ENCODE results near the gene C1QTNF2. TPM values are rescaled to one million over a fixed set of nuclear protein-coding genes. Genes with fewer than 3 reads are reported as not detected.

The C1QTNF2 gene
- polyA plus RNA-seq, 1 donor (not counting 4 experiments of a cell fraction or from before 2014, with no cell fraction given), result 0.07 TPM

- H3K27me3 ChIP-seq (ENCODE audit: control insufficient read depth, extremely low read depth, insufficient read depth, low read length), result no peaks in the 10 kb centered on the region
- TF ChIP-seq, protein P1, sequence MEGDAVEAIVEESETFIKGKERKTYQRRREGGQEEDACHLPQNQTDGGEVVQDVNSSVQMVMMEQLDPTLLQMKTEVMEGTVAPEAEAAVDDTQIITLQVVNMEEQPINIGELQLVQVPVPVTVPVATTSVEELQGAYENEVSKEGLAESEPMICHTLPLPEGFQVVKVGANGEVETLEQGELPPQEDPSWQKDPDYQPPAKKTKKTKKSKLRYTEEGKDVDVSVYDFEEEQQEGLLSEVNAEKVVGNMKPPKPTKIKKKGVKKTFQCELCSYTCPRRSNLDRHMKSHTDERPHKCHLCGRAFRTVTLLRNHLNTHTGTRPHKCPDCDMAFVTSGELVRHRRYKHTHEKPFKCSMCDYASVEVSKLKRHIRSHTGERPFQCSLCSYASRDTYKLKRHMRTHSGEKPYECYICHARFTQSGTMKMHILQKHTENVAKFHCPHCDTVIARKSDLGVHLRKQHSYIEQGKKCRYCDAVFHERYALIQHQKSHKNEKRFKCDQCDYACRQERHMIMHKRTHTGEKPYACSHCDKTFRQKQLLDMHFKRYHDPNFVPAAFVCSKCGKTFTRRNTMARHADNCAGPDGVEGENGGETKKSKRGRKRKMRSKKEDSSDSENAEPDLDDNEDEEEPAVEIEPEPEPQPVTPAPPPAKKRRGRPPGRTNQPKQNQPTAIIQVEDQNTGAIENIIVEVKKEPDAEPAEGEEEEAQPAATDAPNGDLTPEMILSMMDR (optimal IDR thresholded peaks at IDR 0.05 in 1 of 3, IDR thresholded peaks at IDR 0.05 in 1 of 3, conservative IDR thresholded peaks at IDR 0.05 in 1 of 3; ENCODE audit: extremely low read depth in 1 of 3, insufficient read depth in 2 of 3, low read length in 3 of 3), result no peak
- TF ChIP-seq EZH2 (IDR thresholded peaks at IDR 0.05; ENCODE audit: low read length), result no peak
- H3K36me3 ChIP-seq (ENCODE audit: control insufficient read depth in 2 of 2, extremely low read depth in 1 of 2, insufficient read depth in 2 of 2, low read length in 2 of 2), result no peaks in the 10 kb centered on the region
- no peaks in the 10 kb centered on the region for H3K79me2 ChIP-seq (ENCODE audit: control insufficient read depth, insufficient read depth, low read length)
- no peaks in the 10 kb centered on the region for H3K9me1 ChIP-seq (ENCODE audit: control insufficient read depth, extremely low read depth, insufficient read depth, low read length)
- no peak overlapping the region for H3K9ac ChIP-seq (ENCODE audit: control insufficient read depth, extremely low read depth, insufficient read depth, low read length)
- no peaks in the 10 kb centered on the region for H3K9me3 ChIP-seq (ENCODE audit: control insufficient read depth, low read depth, low read length)
- H4K20me1 ChIP-seq (ENCODE audit: control insufficient read depth, extremely low read depth, insufficient read depth, low read length), result no peaks in the 10 kb centered on the region
- FAIRE-seq (no peak), DNase-seq (ENCODE audit: low read depth, low spot score) (no peak)
- no peak overlapping the region for H3K27ac ChIP-seq (ENCODE audit: control insufficient read depth, insufficient read depth, low read length)
- dilution Hi-C loops (cut with MboI; ENCODE audit: extremely low pct_ligation_motif_present, low sequenced_read_pairs), result no loop called here
- H3K4me3 ChIP-seq (ENCODE audit: control insufficient read depth in 2 of 3, extremely low read depth in 1 of 3, insufficient read depth in 2 of 3, low read depth in 1 of 3, low read length in 3 of 3), result no peak overlapping the region
- no peak overlapping the region for H2AFZ ChIP-seq (ENCODE audit: control insufficient read depth, low read length)
- H3K4me1 ChIP-seq (ENCODE audit: control insufficient read depth, extremely low read depth, insufficient read depth, low read length), result no peaks in the 10 kb centered on the region
- no peak overlapping the region for H3K4me2 ChIP-seq (ENCODE audit: control insufficient read depth, extremely low read depth, insufficient read depth, low read depth, low read length)
These were observed 72.2 kb downstream of the C1QTNF2 start for GRCh38 chr5:160298189-160298588.

- no peak overlapping the region for H3K9ac ChIP-seq (ENCODE audit: control insufficient read depth, extremely low read depth, insufficient read depth, low read length)
- H3K79me2 ChIP-seq (ENCODE audit: control insufficient read depth, insufficient read depth, low read length), result no peaks in the 10 kb centered on the region
- FAIRE-seq (no peak), DNase-seq (ENCODE audit: low read depth, low spot score) (no peak)
- no peak overlapping the region for H3K4me2 ChIP-seq (ENCODE audit: control insufficient read depth, extremely low read depth, insufficient read depth, low read depth, low read length)
- H3K27ac ChIP-seq (ENCODE audit: control insufficient read depth, insufficient read depth, low read length), result no peak overlapping the region
- no peaks in the 10 kb centered on the region for H3K9me3 ChIP-seq (ENCODE audit: control insufficient read depth, low read depth, low read length)
- no peaks in the 10 kb centered on the region for H3K4me1 ChIP-seq (ENCODE audit: control insufficient read depth, extremely low read depth, insufficient read depth, low read length)
- no peaks in the 10 kb centered on the region for H3K9me1 ChIP-seq (ENCODE audit: control insufficient read depth, extremely low read depth, insufficient read depth, low read length)
- H4K20me1 ChIP-seq (ENCODE audit: control insufficient read depth, extremely low read depth, insufficient read depth, low read length), result no peaks in the 10 kb centered on the region
- no peak overlapping the region for H3K4me3 ChIP-seq (ENCODE audit: control insufficient read depth in 2 of 3, extremely low read depth in 1 of 3, insufficient read depth in 2 of 3, low read depth in 1 of 3, low read length in 3 of 3)
- no peak overlapping the region for H2AFZ ChIP-seq (ENCODE audit: control insufficient read depth, low read length)
- dilution Hi-C loops (cut with MboI; ENCODE audit: extremely low pct_ligation_motif_present, low sequenced_read_pairs), result no loop called here
- TF ChIP-seq, protein P1 (optimal IDR thresholded peaks at IDR 0.05 in 1 of 3, IDR thresholded peaks at IDR 0.05 in 1 of 3, conservative IDR thresholded peaks at IDR 0.05 in 1 of 3; ENCODE audit: extremely low read depth in 1 of 3, insufficient read depth in 2 of 3, low read length in 3 of 3), result no peak
- no peak for TF ChIP-seq EZH2 (IDR thresholded peaks at IDR 0.05; ENCODE audit: low read length)
- no peaks in the 10 kb centered on the region for H3K27me3 ChIP-seq (ENCODE audit: control insufficient read depth, extremely low read depth, insufficient read depth, low read length)
- H3K36me3 ChIP-seq (ENCODE audit: control insufficient read depth in 2 of 2, extremely low read depth in 1 of 2, insufficient read depth in 2 of 2, low read length in 2 of 2), result no peaks in the 10 kb centered on the region
These were observed 72.7 kb downstream of the C1QTNF2 start for GRCh38 chr5:160297776-160298175.

Small RNA genes lying within 50 kb of the gene (small RNA-seq; reads per million reads assigned to genes)
- gene AC112191.3 (ENCODE audit: insufficient read length in 3 of 3, low read depth in 3 of 3, low replicate concordance in 1 of 3), result 0 reads per million in 3 experiments

Other genes starting within 250 kb of the C1QTNF2 start
- 0.25 to 1.7 TPM in 2 of 3 replicates, not detected in the other for gene FABP6, start 141.1 kb downstream of the C1QTNF2 start, polyA plus RNA-seq
- gene CCNJL, start 58.1 kb downstream of the C1QTNF2 start, polyA plus RNA-seq, result 1.6 to 4.2 TPM (median 2.1 TPM) in 3 replicates
- gene FAM200C, start 29.4 kb upstream of the C1QTNF2 start, polyA plus RNA-seq, result 0.93 to 1.7 TPM (median 1.0 TPM) in 3 replicates
- gene SLU7, start 48.5 kb upstream of the C1QTNF2 start, polyA plus RNA-seq, result 18.0 to 29.7 TPM (median 24.0 TPM) in 3 replicates
- gene PTTG1, start 51.2 kb upstream of the C1QTNF2 start, polyA plus RNA-seq, result 49.0 to 237 TPM (median 112 TPM) in 3 replicates